Measurements from ENCODE around the gene CAPN13.

CAPN13 gene, protein sequence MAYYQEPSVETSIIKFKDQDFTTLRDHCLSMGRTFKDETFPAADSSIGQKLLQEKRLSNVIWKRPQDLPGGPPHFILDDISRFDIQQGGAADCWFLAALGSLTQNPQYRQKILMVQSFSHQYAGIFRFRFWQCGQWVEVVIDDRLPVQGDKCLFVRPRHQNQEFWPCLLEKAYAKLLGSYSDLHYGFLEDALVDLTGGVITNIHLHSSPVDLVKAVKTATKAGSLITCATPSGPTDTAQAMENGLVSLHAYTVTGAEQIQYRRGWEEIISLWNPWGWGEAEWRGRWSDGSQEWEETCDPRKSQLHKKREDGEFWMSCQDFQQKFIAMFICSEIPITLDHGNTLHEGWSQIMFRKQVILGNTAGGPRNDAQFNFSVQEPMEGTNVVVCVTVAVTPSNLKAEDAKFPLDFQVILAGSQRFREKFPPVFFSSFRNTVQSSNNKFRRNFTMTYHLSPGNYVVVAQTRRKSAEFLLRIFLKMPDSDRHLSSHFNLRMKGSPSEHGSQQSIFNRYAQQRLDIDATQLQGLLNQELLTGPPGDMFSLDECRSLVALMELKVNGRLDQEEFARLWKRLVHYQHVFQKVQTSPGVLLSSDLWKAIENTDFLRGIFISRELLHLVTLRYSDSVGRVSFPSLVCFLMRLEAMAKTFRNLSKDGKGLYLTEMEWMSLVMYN

DNA sequence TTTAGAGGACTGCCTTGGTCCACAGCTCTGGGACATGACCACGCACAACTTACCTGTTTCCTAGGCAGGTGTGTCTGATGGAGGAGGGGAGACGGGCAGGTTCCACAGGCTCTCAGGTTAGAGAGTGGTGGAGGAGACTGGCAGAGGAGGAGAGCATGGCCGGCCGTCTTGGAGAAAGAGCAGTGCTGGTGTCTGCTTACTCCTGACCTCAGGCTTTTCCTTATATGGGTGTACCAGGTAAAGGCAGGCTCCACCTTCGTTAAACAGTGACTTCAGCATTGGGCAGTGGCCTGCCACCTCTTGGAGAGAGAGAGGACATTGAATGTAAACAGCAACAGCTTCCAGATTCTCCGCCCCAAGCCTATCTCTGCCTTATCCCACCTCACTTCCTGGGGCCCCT is at the start of gene CAPN13:
CAPN13 (minus strand) TSS at position 198 of the 400 bp plus-strand sequence. CDS start 20,121 bp downstream, outside the sequence.
- no peak for DNase-seq

DNA sequence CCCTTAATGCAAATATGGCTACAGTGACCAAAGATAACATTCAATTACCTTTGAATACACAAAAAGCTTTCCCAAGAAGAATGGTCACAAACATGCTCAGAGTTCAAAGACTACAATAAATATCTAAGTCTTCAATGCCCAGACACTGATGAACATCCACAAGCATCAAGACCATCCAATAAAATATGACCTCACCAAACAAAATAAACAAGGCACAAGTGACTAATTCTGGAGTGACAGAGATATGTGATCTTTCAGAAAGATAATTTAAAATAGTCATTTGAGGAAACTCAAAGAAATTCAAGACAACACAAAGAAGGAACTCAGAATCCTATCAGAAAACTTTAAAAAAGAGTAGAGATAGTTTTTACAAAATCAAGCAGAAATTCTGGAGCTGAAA is 40.6 kb upstream of the CAPN13 start:
- DNase-seq = no peak

DNA sequence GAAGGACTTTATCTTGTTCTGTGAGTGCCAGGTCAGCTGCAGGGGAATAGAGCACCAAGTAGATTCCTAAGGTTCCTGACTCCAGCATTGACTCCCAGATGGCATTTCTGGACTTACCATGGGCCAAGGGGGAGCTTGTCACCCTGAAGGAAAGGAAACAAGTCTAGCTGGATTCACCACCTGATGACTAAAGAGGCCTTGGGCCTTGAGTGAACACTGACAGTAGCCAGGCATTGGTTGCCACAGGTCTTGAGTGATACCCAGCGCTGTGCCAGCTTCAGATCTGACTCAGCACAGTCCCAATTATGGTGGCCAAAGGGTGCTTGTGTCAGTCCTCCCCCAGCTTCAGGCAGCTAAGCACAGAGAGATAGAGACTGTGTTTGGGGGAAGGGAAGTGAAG is 40.1 kb upstream of the CAPN13 start:
- no peak for DNase-seq

DNA sequence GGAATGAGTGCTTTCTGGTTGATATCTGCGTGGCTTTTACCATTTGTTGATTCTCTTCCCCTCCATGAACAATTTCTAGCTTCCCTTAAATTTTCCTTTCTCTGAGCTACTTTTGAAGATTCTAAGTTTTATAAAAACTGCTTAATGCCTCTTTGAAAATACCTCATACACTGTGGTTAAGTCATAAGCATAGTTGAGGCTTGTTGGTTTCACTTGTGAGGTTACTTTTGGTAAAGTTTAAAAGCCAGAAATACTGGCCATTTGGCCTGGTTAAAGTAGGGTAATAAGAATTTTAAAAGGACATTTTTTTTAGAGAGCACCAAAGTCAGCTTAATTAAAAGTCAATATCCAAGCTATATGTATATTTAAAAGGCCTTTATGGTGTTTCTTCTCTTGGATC is 21.3 kb upstream of the CAPN13 start:
- DNase-seq = no peak

DNA sequence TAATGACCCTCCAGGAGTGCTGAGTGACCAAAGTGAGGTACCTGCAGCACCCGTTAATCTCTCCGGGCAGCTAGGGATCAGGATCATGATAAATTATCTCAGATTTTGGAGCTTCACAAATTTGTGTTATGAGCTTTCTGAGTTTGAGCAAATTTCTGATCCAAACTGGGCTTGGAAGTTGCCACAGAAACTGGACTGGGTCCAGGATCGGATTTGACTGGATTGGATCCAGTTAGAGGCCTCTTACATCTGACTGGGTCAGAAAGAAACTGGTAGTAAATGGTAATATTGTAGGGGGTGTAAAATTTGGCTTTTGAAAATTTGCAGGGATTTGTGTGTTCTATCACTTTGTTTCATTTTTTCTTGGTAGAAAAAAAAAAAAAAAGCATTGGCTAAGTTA is 19.7 kb upstream of the CAPN13 start:
- DNase-seq = no peak

DNA sequence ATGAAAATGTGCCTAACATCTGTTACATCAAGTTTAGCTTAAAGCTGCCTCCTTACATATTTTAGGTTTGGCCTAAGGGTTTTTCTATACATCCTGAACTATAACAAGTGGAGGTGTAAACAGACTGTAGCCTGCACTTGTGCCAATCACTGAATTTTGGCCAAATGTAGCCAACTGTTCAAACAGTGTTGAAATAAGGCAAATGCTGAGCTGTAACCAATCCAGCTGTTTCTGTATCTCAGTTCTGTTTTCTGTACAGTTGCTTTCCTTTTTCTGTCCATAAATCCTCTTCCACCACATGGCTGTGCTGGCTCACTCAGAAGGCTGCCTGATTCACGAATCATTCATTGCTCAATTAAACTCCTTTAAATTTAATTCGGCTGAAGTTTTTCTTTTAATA is 19.2 kb upstream of the CAPN13 start:
- DNase-seq = no peak

DNA sequence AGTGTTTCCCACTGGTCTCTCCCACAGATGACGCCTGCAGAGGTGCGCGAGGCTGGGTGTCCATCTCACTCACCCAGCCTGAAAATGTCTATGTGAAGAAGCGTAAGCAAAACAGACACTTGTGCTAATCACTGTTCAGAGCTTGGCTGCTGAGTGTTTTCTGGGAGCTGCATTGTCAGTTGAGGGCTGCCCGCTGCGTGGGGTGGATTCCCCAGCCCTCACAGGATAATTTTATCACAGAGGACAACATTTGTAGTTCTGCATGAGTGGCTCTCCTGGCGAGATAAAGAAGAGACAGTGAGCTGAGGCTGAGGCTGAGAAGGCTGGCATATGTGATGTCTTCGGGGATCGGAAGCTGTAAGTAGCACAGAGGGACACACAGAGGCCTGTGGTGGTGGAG is 16.2 kb upstream of the CAPN13 start:
- no peak for DNase-seq

DNA sequence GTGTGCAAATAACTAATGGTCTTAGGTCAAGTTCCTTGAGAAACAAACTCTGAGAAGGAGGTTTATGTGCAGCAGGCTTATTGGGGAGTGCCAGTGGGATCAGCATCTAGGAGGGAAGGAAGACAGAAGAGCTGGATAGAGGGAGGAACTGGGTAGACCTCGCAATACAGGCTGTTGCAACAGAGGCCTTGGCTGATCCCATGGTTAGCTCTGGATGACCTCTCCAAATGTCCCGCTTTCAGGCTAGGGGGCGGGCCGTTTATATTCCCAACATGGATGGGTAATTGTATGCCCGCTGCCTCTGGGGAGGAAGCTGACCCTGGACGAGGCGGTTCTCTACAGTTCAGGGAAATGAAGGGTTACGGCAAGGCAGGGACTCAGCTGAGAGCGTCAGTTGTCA is 14.7 kb upstream of the CAPN13 start:
- no peak for DNase-seq

DNA sequence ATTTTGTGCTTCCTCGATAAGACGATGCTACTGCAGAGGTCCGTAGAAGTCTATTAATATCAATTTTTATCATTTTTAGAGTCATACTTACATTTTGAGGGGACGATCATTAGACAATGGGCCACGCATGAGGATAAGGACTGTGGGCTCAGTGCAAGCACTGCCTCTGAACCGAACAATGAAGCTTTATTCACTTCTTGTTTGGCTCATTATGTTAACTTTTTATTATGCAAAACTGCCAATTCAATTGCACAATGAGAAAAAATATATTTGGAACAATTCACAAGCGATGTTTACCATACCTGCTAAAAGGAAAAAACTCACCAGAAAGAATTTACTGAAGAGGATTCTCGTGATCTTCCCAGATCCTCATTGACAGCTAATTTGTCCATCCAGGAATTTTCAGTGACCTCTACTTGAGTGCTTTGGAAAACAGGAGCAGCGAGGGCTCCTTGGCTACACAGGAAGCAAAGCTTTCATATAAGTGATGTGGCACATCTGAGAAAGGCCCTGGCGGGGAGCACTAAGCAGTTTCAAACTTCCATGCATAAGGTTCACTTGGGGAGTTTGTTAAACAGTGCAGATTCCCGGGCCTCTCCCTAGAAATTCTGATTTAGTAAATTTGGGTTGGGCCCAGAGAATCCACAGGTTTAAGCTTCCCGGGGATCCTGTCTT is 13.3 kb upstream of the CAPN13 start:
- no peak for DNase-seq

DNA sequence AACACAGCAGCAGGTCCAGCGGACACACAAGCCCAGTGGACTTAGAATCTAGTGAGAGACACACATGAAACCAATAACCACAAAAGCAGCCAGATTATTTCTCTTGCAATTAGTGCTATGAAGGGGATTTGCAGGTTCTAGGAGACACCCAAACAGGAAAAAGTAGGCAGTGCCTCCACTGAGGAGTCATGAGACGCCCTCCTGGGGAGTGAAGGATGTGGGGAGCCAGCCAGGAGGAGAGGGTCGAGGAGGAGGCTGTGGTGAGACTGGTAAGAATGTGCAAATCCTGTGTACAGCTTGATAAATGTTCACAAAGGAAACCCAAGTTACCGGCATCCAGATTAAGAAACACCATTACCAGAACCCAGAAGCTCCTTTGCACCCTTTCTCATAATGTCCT is 2.7 kb upstream of the CAPN13 start:
- DNase-seq = no peak

DNA sequence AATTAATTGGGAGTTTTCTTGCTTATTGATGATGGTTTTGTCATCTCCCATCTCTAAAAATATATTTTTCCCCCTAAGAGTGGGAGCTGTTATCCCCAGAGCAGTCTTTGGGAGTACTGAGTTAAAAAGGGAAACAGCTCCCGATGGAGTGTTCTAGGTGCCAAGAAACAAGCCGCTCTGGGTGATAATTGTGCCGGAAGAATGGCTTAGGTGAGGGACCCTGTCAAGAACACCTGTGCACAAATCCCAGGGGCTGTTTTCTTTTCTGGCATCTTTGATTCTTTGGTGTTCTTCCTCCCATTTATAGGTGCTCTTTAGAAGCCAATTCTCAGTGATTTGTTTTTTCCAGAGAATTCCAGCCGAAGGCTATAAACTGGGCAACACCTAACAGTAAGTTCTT is 1.4 kb upstream of the CAPN13 start:
- no peak for DNase-seq

DNA sequence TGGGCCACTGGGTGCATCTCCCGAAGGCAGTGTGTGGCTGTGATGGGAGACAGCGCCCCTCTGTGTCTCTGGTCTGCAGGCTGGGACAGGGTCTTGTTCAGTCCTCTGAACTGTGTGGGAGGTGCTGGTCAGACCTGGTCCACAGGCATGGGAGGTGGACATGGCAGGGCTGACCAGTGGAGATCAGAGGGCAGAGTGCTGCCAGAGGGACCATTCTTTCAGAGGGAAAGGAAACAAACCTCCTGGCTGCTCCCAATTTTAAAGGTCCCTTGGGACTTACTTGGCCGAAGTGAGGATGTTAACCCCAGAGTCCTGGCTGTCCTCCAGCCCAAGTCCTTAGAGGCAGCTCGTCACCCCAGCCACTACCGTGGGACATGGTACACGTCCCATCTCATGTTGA is 4.0 kb downstream of the CAPN13 start:
- DNase-seq = no peak

DNA sequence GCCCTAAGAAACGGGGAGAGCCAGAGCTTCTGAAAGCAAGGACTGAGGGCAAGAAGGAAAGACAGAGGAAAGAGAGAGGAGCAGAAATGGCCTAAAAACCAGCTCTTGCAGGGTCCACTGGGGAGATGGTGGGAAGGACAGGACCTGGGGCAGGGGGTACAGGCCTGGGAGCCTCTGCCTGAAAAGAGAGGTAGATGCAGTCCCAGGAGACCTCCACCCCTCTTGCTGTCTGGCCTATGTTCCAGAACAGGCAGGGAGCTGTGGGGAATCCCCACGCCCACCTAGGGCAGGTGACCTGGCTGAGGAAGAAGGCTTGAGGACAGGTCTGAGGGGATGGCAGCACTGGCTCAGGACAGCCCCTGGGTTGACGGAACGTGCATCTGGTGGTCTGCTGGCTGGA is 4.6 kb downstream of the CAPN13 start:
- DNase-seq = no peak

DNA sequence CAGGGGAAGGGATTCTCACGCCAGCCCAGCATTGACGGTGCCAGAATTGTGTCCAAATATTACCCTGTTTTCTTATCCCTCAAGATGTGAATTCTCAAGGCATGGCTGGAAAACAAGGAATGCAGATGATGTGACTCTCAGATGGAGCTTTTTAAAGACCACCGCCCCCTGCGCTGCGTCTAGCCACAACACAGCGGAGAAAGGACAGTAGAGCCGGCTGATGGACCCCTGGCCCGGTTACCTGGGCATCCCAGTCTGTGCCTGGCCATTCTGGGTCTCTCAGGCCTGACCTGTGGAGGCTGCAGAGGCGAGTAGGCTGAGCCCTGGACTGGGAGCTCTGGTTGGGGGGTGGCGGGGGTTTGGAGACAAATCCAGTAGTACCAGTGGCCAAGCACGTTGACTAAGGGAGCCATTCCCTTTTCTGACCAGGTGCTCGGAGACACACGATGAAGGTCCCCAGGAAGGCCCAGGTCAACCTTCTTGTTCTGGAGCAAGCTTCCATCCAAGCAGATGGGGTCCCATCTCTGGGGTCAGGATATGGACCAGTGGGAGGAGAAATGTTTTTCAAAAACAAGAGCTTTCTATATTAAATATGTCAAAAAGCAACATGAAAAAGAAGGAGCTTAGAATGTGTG is 5.3 kb downstream of the CAPN13 start:
- no peak for DNase-seq

DNA sequence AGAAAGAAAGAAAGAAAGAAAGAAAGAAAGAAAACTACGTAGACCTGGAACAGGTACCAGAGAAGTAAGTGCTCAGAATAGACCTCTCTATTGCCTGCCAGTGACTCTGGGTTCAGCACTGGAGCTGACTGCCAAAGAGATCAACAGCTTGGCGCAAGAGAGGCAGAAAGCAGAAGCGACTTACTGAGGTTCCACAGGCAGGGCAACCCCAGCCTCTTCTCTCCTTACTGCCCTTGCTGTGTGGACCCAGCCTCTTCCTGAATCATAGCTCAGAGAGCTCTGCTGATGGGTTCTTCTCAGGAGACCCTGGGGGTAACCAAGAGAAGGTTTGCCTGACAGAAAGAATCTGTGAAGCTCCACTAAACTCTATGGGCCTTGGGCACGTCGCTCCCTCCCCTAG is 7.1 kb downstream of the CAPN13 start:
- no peak for DNase-seq

DNA sequence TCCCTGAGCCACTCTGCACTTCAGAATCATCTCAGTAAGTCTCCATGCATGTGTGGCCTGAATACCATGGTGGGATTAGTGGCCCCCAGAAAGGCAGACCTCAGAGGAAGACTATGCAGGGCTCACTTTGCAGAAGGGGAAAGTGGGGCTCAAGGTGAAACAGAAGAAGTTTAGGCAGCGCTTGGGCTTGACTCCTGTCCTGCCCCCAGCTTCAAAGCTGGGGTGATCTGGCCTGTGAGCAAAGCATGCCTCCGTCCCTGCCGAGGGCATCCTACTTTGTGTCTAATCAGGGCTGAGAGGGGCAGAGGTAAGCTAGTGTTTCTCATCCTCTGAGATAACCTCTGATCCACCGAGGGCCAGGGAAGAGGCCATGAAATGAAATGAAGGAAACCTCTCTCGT is 7.9 kb downstream of the CAPN13 start:
- no peak for DNase-seq

DNA sequence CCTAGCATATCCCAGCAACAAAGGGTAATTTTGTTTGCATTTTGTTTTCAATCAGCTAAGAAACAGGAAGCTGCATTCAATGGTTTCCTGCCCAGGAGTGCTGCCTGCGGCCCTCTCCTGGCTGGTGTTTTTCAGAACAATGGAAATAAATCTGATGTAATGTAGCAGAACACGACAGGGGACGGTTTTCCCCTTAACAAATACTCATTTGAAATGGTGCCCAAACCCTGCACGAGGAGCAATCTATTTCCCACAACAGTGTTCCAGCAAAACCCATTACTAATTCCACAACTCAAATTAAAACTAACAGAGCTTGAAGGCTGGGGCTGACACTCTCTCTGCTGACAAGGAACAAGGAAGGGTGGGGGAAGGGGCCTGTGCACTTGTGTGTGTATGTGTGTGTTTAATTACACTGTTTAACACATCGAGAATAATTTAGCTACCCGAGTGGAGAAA is 8.7 kb downstream of the CAPN13 start:
- DNase-seq = no peak

DNA sequence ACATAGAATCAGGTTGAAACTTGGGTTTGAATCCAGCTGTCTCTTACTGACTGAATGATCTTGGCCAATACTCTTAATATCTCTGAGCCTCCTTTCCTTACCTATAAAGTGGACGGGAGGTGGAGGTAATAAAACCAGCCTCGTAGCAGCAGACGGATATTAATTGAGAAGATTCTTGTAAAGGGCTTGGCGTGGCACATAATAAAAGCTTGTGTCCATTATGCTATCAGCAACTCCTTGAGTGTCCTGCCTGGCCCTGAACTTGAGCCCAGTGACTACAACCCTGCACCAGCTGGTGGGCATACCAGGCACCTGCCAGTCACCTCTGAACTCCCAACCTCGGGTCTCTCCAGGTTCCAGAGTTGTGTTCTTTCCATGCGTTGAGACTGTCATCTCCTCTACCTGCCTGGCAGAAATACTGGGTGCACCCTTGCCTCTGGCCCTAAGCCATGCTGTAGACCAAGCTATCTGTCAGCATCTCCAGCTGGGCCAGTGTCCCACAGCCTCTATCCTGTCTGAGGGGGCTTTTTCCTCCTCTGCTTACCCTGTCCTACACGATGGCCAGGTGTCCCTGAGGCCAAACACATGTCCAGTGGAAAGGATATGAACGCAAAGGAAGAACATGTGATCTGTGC is 9.7 kb downstream of the CAPN13 start:
- no peak for DNase-seq

DNA sequence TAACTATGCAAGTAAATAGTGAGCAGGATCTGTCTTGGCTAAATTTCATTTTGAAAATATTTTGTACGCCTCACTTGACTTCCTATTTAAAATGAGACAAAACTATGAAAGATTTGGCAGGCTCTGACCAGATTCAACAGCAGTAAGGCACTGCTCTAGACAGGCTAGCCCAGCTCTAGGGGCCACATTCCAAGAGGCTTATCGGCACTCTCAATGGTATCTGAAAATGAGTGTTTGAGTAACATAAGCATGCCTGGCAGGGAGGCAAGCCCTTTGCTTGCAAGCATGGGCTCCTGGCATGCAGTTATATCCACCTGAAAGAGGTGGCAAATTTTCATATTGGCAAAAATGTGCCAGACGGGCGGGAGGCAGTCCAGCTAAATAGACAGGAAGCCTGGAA is 10.5 kb downstream of the CAPN13 start:
- no peak for DNase-seq

DNA sequence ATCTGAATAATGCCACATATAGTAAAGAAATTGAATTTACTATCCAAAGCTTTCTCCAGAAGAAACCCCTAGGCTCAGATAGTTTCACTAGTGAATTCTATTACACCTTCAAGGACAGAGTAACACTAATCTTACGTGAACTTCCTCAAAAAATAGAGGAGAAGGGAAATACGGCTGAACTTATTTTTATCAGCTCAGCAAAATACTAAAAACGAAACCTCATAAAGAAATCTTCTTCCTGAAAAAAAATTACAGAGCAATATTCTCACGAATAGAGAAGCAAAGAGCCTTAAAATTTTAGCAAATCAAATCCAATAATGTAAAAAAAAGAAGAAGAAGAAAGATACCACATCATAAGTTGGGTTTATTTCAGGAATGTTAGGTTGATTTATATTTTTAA is 14.7 kb downstream of the CAPN13 start:
- no peak for DNase-seq

DNA sequence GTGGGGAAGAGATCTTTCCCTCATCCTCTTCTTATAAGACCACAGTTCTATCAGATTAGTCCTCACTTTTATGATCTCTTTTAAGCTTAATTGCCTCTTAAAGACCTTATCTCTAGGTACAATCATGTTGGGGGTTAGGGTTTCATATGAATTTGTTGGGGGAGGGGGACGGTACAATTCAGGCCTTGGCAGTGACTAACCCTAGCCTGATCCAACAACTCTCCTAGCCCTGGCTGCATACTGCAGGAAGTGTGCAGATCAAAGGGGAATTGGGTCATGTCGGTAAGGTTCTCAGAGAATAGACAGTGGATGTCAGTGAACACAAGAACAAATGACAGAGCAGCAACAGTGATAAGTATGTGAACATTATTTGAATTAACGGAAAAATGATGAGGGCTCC is 16.4 kb downstream of the CAPN13 start:
- no peak for DNase-seq

DNA sequence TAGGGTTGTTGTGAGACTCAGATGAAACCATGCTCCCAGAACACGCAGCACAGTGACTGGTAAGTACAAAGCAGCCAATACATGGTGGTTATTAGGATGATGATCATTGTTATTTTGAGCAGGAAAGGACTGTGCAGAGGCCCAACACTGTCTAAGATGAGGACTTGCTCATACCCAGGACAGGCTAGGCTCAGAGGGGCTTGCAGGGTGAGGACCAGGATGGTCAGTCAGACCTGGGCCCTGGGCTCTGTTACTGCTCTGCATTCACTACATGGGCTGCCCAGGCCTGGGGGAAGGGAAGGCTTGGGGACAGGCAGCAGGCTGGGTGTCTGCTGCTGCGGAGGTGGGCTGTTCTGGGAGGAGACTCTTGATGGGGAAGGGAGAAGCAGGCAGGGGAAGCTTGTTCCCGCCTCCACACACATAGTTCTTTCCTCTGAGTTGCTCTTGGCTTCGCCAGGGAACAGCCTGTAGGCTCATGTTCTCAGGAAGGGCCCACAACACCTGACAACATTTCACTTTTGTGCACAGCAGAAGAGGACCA is 17.5 kb downstream of the CAPN13 start:
- no peak for DNase-seq
